ENCODE measurements around the gene TAS2R1.

The TAS2R1 gene

DNA sequence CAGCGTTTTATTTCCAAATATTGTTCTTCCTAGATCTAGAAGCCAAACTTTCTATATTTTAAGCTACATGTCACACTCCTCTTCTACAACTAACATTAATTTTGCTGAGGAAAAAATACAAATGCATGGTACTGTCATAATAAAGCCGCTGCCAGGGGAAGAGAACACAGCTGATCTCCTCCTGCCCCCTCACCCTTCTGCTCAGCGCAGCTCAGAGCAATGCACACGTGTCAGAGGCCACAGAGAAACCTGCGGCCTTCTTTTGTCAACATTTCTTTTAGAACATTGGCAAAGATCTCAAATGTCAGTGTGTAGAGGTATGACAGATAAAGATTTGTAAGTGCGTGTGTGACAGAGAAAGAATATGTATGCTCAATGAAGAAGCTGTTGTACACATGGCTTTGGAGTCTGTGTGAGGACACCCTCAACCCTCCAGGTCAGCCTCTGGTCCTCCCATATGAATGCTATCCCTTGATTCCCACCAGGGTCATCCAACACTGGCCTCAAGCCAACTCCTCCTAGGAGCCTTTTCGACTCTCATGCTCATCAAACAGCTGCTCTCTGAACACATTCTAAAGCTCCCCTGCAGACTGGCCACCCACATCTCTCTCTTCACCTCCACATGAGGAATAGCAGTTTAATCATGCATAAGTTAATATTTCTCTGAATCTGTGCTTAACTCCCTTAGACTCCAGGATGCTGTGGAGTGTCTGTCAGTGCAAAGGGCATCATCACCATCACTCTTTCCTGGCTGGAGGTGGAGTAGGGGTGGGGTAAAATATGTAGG, 40.9 kb downstream of the TAS2R1 start:
- DNase-seq (ENCODE audit: low spot score): no peak

DNA sequence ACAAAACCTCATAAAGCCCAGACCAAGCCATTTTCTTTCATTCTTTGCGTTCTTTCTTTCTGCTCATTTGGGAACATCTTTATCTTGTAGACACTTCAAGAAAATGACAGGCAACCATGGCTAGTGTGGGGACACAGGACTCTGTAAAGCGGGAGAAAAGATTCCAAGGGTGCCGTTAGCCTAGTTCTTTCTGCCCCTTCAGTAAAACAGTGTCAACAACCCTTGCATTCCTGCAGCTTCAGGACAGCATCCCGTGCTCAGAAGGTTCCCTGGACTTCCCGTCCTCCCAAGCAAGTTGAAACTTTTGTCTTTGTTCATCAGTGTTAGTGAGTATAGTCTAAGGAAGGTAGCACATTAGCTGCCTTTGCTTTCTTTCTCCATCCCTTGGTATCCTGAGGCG, 41.9 kb downstream of the TAS2R1 start:
- DNase-seq (ENCODE audit: low spot score): no peak

DNA sequence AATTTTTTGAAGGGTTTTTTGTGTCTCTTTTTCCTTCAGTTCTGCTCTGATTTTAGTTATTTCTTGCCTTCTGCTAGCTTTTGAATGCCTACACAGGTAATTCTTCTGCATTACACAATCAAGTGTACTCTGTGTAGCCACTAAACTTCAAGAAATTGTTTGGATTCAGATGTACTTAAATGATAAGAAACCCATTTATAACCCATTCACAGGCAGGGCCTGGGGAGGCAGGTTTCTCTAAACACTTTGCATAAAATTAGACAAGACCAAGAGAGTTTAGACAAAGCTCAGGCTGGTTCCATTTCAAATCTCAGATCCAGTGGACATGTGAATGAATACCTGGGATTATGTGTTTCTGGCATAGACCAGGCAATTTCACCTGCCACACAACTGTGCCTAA, 43.0 kb downstream of the TAS2R1 start:
- no peak for DNase-seq (ENCODE audit: low spot score)

DNA sequence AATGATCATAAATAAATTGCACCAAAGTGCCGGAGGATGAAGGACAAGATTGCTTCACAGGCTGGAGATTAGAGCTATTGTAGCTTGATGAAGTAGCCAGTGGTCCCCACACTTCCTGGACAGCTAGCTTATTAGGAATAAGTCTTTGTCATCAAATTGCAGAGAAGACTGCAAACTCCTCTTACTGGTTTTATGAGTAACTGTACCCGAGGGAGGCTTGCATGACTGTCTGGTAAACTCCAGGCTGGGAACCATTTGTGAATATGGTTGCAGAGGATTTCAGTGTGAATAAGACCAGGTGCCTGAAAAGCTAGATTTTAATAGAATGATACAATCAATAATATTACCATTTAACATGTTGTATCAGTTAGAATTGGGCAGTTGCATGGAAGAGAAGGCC, 47.7 kb downstream of the TAS2R1 start:
- DNase-seq (ENCODE audit: low spot score): no peak
